Breast epithelium (tissue), 4 donors: ENCODE results near the gene SYDE1. TPM values are rescaled to one million over a fixed set of nuclear protein-coding genes. Genes with fewer than 3 reads are reported as not detected.

Experiments used
- DNase-seq, 2 donors: peaks; one replicate each; pipeline ENCODE4 v3.0.0-alpha.2; 2019; ENCODE audit warnings: low spot score in 2 of 2
- H3K27ac ChIP-seq, 2 donors: fragments of 200-600 bp; sonication (generic) in 1 of 2; one replicate each; pipeline ENCODE4 v1.5.1; 2016 to 2019; ENCODE audit warnings: mild to moderate bottlenecking in 1 of 2
- H3K27me3 ChIP-seq, 2 donors: fragments of 200-600 bp; sonication (generic) in 1 of 2; one replicate each; pipeline versions ENCODE4 v1.5.1 to v1.6.0; 2017 to 2019; ENCODE audit warnings: control low read depth in 1 of 2, mild to moderate bottlenecking in 1 of 2
- H3K36me3 ChIP-seq: fragments of 200-600 bp; one replicate; pipeline ENCODE4 v1.5.1; 2019
- H3K4me1 ChIP-seq, 2 donors: fragments of 200-600 bp; sonication (generic); one replicate each; pipeline ENCODE4 v1.5.1; 2016 to 2019; ENCODE audit warnings: control low read depth in 1 of 2
- H3K4me3 ChIP-seq, 3 donors: fragments of 200-600 bp; sonication (generic); 1 replicate in 2 of 3; 2 replicates in 1 of 3; pipeline ENCODE4 v1.5.1; 2016 to 2019; ENCODE audit warnings: mild to moderate bottlenecking in 3 of 3, moderate library complexity in 2 of 3
- H3K9me3 ChIP-seq, 2 donors: fragments of 200-600 bp; sonication (generic) in 1 of 2; one replicate each; pipeline ENCODE4 v1.5.1; 2016 to 2019; ENCODE audit warnings: control low read depth in 1 of 2
- CTCF ChIP-seq, 3 donors: fragments of 450-650 bp; IDR thresholded peaks; one replicate each; pipeline ENCODE4 v1.5.1; 2016 to 2017; ENCODE audit warnings: antibody characterized with exemption in 3 of 3, mild to moderate bottlenecking in 3 of 3, moderate library complexity in 3 of 3
- POLR2A ChIP-seq: fragments of 450-650 bp; IDR thresholded peaks from one replicate; pipeline ENCODE4 v1.6.1; 2016; ENCODE audit warnings: antibody characterized with exemption, mild to moderate bottlenecking, moderate library complexity
- POLR2AphosphoS5 ChIP-seq, 3 donors: sonication (generic); formaldehyde crosslinking; IDR thresholded peaks; one replicate each; pipeline ENCODE4 v1.6.1; 2017; ENCODE audit warnings: antibody characterized with exemption in 3 of 3
- intact Hi-C: fragments of 100-400 bp; cut with DNase I; formaldehyde crosslinking; loops from one replicate; pipeline ENCODE4 v1.15.1; 2023; ENCODE audit warnings: low total_unique reads
- total RNA-seq, 3 donors: library from RNA; depleted of rRNA; stranded (reverse); fragments of >200 nt; gene quantifications; one replicate each; pipeline ENCODE4 v1.1.0, GENCODE V29; 2016

Gene SYDE1
- total RNA-seq, 3 donors from 2014 or later: 11.0 to 22.9 (median 14.9) TPM

- intact Hi-C loops: no loop called here
- peak overlapping the region; percentile 68 to 100 (median 76) for H3K4me3 ChIP-seq
- peaks cover 0 to 9% of the 10 kb centered on the region in 2 donors for H3K4me1 ChIP-seq
- peaks cover 3% of the 10 kb centered on the region for H3K36me3 ChIP-seq
- DNase-seq: no peak
- no peaks in the 10 kb centered on the region for H3K27me3 ChIP-seq
- H3K9me3 ChIP-seq: no peaks in the 10 kb centered on the region
- peak overlapping the region; percentile 88 to 99 for H3K27ac ChIP-seq
- TF ChIP-seq CTCF (IDR thresholded peaks at IDR 0.05) (no peak), POLR2AphosphoS5 (IDR thresholded peaks at IDR 0.05) (no peak), POLR2A (no peak)
These were observed 17.5 kb downstream of the SYDE1 start for GRCh38 chr19:15124572-15125231.

GRCh38 chr19:15125232-15126067 lies 18.2 kb downstream of the SYDE1 start:
- no peaks in the 10 kb centered on the region for H3K36me3 ChIP-seq
- intact Hi-C loops: no loop called here
- H3K27me3 ChIP-seq: no peaks in the 10 kb centered on the region
- peak overlapping the region; percentile 88 to 99 for H3K27ac ChIP-seq
- peaks cover 0 to 9% of the 10 kb centered on the region in 2 donors for H3K4me1 ChIP-seq
- TF ChIP-seq POLR2A (no peak), POLR2AphosphoS5 (IDR thresholded peaks at IDR 0.05) (peak; percentile 82 to 89 (median 82)), CTCF (IDR thresholded peaks at IDR 0.05) (peak in 2 of 3 donors; percentile 8 to 41)
- no peaks in the 10 kb centered on the region for H3K9me3 ChIP-seq
- peak; percentile 94 to 97 for DNase-seq
- peak overlapping the region; percentile 68 to 100 (median 76) for H3K4me3 ChIP-seq

- peaks cover 0 to 9% of the 10 kb centered on the region in 2 donors for H3K4me1 ChIP-seq
- no peak for DNase-seq
- no peaks in the 10 kb centered on the region for H3K9me3 ChIP-seq
- no peaks in the 10 kb centered on the region for H3K27me3 ChIP-seq
- intact Hi-C loops: no loop called here
- peak overlapping the region; percentile 88 to 99 for H3K27ac ChIP-seq
- no peaks in the 10 kb centered on the region for H3K36me3 ChIP-seq
- TF ChIP-seq POLR2A (no peak), CTCF (IDR thresholded peaks at IDR 0.05) (no peak), POLR2AphosphoS5 (IDR thresholded peaks at IDR 0.05) (no peak)
- H3K4me3 ChIP-seq: peak overlapping the region; percentile 68 to 100 (median 76)
These were observed 19.1 kb downstream of the SYDE1 start for GRCh38 chr19:15126131-15126910.

- Histone ChIP-seq H3K36me3 (no peaks in the 10 kb centered on the region), H3K4me3 (no peak overlapping the region), H3K27ac (no peak overlapping the region), H3K27me3 (no peaks in the 10 kb centered on the region), H3K4me1 (peaks cover 0 to 9% of the 10 kb centered on the region in 2 donors), H3K9me3 (no peaks in the 10 kb centered on the region)
- DNase-seq: no peak
- TF ChIP-seq POLR2A: no peak
- TF ChIP-seq POLR2AphosphoS5 (IDR thresholded peaks at IDR 0.05): no peak
- no peak for TF ChIP-seq CTCF (IDR thresholded peaks at IDR 0.05)
- intact Hi-C loops: no loop called here
These were observed 21.1 kb downstream of the SYDE1 start for GRCh38 chr19:15128162-15128770.
